Keratinocyte (primary cell): ENCODE measurements around the gene FDCSP. TPM values are rescaled to one million over a fixed set of nuclear protein-coding genes. Genes with fewer than 3 reads are reported as not detected.

ENCODE experiments used
- DNase-seq: peaks from one replicate; pipeline ENCODE4 v3.0.0-alpha.2; 2011; ENCODE audit warnings: low read depth, missing footprints, low spot score
- FAIRE-seq: peaks from 2 replicates; lab custom pipeline; 2011; peaks lifted over from hg19 to GRCh38; lab: Jason Lieb, UNC
- H2AFZ ChIP-seq: 2 replicates; pipeline ENCODE4 v1.6.0; 2012; ENCODE audit warnings: low read length, control low read depth, inconsistent platforms; ENCODE audit not compliant: control insufficient read depth
- H3K27ac ChIP-seq: 2 replicates; pipeline ENCODE4 v1.5.1; 2011; ENCODE audit warnings: low read length; ENCODE audit not compliant: control insufficient read depth, insufficient read depth
- H3K27me3 ChIP-seq: 3 replicates; pipeline ENCODE4 v1.6.0; 2011; ENCODE audit warnings: low read length; ENCODE audit not compliant: control insufficient read depth, insufficient read depth; ENCODE audit errors: extremely low read depth
- H3K36me3 ChIP-seq, 2 experiments: 2 replicates in 1 of 2; 3 replicates in 1 of 2; pipeline ENCODE4 v1.5.1; 2011; ENCODE audit warnings: low read length in 2 of 2, mild to moderate bottlenecking in 1 of 2; ENCODE audit not compliant: control insufficient read depth in 2 of 2, insufficient read depth in 2 of 2; ENCODE audit errors: extremely low read depth in 1 of 2
- H3K4me1 ChIP-seq: 3 replicates; pipeline ENCODE4 v1.5.1; 2011; ENCODE audit warnings: low read length; ENCODE audit not compliant: control insufficient read depth, insufficient read depth; ENCODE audit errors: extremely low read depth
- H3K4me2 ChIP-seq: 3 replicates; pipeline ENCODE4 v1.6.0; 2011; ENCODE audit warnings: low read depth, low read length; ENCODE audit not compliant: control insufficient read depth, insufficient read depth; ENCODE audit errors: extremely low read depth
- H3K4me3 ChIP-seq, 3 experiments: fragments of 200-600 bp in 1 of 3; sonication (generic) in 1 of 3; 2 replicates in 2 of 3; 3 replicates in 1 of 3; pipeline ENCODE4 v1.5.1; 2011 to 2016; ENCODE audit warnings: low read length in 3 of 3, mild to moderate bottlenecking in 3 of 3, control low read depth in 2 of 3, inconsistent platforms in 1 of 3, low read depth in 1 of 3, mixed read lengths in 1 of 3, mixed run types in 1 of 3, moderate library complexity in 1 of 3; ENCODE audit not compliant: control insufficient read depth in 2 of 3, insufficient read depth in 2 of 3; ENCODE audit errors: extremely low read depth in 1 of 3
- H3K79me2 ChIP-seq: 2 replicates; pipeline ENCODE4 v1.6.0; 2012; ENCODE audit warnings: low read length; ENCODE audit not compliant: control insufficient read depth, insufficient read depth
- H3K9ac ChIP-seq: 3 replicates; pipeline ENCODE4 v1.6.0; 2011; ENCODE audit warnings: low read length; ENCODE audit not compliant: control insufficient read depth, insufficient read depth; ENCODE audit errors: extremely low read depth
- H3K9me1 ChIP-seq: 3 replicates; pipeline ENCODE4 v1.6.0; 2011; ENCODE audit warnings: low read length; ENCODE audit not compliant: control insufficient read depth, insufficient read depth; ENCODE audit errors: extremely low read depth
- H3K9me3 ChIP-seq: 2 replicates; pipeline ENCODE4 v1.5.1; 2012; ENCODE audit warnings: low read depth, low read length; ENCODE audit not compliant: control insufficient read depth
- H4K20me1 ChIP-seq: 3 replicates; pipeline ENCODE4 v1.6.0; 2011; ENCODE audit warnings: low read length; ENCODE audit not compliant: control insufficient read depth, insufficient read depth; ENCODE audit errors: extremely low read depth
- CTCF ChIP-seq, 3 experiments: IDR thresholded peaks in 1 of 3; conservative IDR thresholded peaks in 1 of 3; optimal IDR thresholded peaks in 1 of 3; 2 replicates in 2 of 3; 3 replicates in 1 of 3; pipeline versions ENCODE3 to v1.5.1; 2011; ENCODE audit warnings: low read length in 3 of 3, mild to moderate bottlenecking in 3 of 3, moderate library complexity in 2 of 3, control low read depth in 1 of 3, inconsistent platforms in 1 of 3; ENCODE audit not compliant: insufficient read depth in 2 of 3; ENCODE audit errors: extremely low read depth in 1 of 3
- EZH2 ChIP-seq: IDR thresholded peaks from one replicate; pipeline ENCODE4 v1.6.1; 2012; ENCODE audit warnings: inconsistent platforms, mild to moderate bottlenecking, low read length, moderate library complexity
- dilution Hi-C: fragments of 300-500 bp; cut with MboI; formaldehyde crosslinking; loops from one replicate; pipeline ENCODE4 v1.7.0; 2020; ENCODE audit warnings: low sequenced_read_pairs; ENCODE audit not compliant: extremely low pct_ligation_motif_present
- polyA plus RNA-seq, 5 experiments: library from polyadenylated mRNA; depleted of rRNA in 3 of 5; stranded (reverse) in 3 of 5; stranded (forward) in 1 of 5; unstranded in 1 of 5; fragments of >200 nt; gene quantifications; 1 replicate in 1 of 5; 2 replicates in 3 of 5; 3 replicates in 1 of 5; pipeline versions ENCODE4 v1.2.1 to v1.2.3, GENCODE V29; 2011 to 2012; ENCODE audit warnings: missing spikeins in 2 of 5, low read depth in 1 of 5, low replicate concordance in 1 of 5

FDCSP gene
- polyA plus RNA-seq, 1 donor (not counting 4 experiments of a cell fraction or from before 2014, with no cell fraction given), result not detected

GRCh38 chr4:70178075-70178660 lies 47.8 kb upstream of the FDCSP start:
- Histone ChIP-seq H4K20me1 (no peaks in the 10 kb centered on the region), H3K4me2 (no peak overlapping the region), H3K4me3 (no peak overlapping the region), H3K4me1 (no peaks in the 10 kb centered on the region), H2AFZ (no peak overlapping the region), H3K27ac (no peak overlapping the region), H3K9me1 (no peaks in the 10 kb centered on the region), H3K9me3 (no peaks in the 10 kb centered on the region), H3K27me3 (no peaks in the 10 kb centered on the region), H3K79me2 (no peaks in the 10 kb centered on the region), H3K36me3 (no peaks in the 10 kb centered on the region), H3K9ac (no peak overlapping the region)
- DNase-seq (no peak), FAIRE-seq (no peak)
- dilution Hi-C loops, result no loop called here
- TF ChIP-seq CTCF (optimal IDR thresholded peaks at IDR 0.05 in 1 of 3, IDR thresholded peaks at IDR 0.05 in 1 of 3, conservative IDR thresholded peaks at IDR 0.05 in 1 of 3; ENCODE audit: extremely low read depth in 1 of 3, insufficient read depth in 2 of 3, low read length in 3 of 3) (no peak), EZH2 (no peak)

- dilution Hi-C loops, result no loop called here
- Histone ChIP-seq H3K4me1 (no peaks in the 10 kb centered on the region), H3K27ac (no peak overlapping the region), H3K4me3 (no peak overlapping the region), H3K27me3 (no peaks in the 10 kb centered on the region), H2AFZ (no peak overlapping the region), H3K4me2 (no peak overlapping the region), H3K9me3 (no peaks in the 10 kb centered on the region), H3K9me1 (no peaks in the 10 kb centered on the region), H3K79me2 (no peaks in the 10 kb centered on the region), H3K36me3 (no peaks in the 10 kb centered on the region), H3K9ac (no peak overlapping the region), H4K20me1 (no peaks in the 10 kb centered on the region)
- DNase-seq (no peak), FAIRE-seq (no peak)
- no peak for TF ChIP-seq CTCF (optimal IDR thresholded peaks at IDR 0.05 in 1 of 3, IDR thresholded peaks at IDR 0.05 in 1 of 3, conservative IDR thresholded peaks at IDR 0.05 in 1 of 3; ENCODE audit: extremely low read depth in 1 of 3, insufficient read depth in 2 of 3, low read length in 3 of 3)
- TF ChIP-seq EZH2, result no peak
Measured at GRCh38 chr4:70179811-70180210, 46.1 kb upstream of the FDCSP start.
